ENCODE data around the gene ZNF423. TPM values are rescaled to one million over a fixed set of nuclear protein-coding genes. Genes with fewer than 3 reads are reported as not detected.

Gene ZNF423
- total and polyA plus RNA-seq, 4 donors, result 1.1 to 14.8 (median 3.3) TPM

- TF ChIP-seq CTCF (IDR thresholded peaks at IDR 0.05; ENCODE audit: control extremely low read depth, extremely low read depth), result no peak
- H3K27me3 ChIP-seq (ENCODE audit: control insufficient read depth in 3 of 3, insufficient read depth in 3 of 3, low read length in 2 of 3), result no peaks in the 10 kb centered on the region
- no peaks in the 10 kb centered on the region for H3K9me3 ChIP-seq (ENCODE audit: control insufficient read depth in 4 of 4, insufficient read depth in 3 of 4, low read length in 3 of 4)
- DNase-seq (peak; percentile 47 to 74 (median 63)), ATAC-seq (ENCODE audit: insufficient read depth, low FRiP score) (no peak)
- H3K9ac ChIP-seq (ENCODE audit: insufficient read depth in 1 of 2, low read length in 2 of 2), result no peak overlapping the region
- 89 to 93% methylated on average over 13 of the region's 13 CpGs for WGBS, 2 donors
- H3K27ac ChIP-seq (ENCODE audit: low read depth in 1 of 2, low read length in 1 of 2), result no peak overlapping the region
- H3K4me1 ChIP-seq (ENCODE audit: control insufficient read depth in 5 of 5, insufficient read depth in 5 of 5, low read length in 5 of 5), result peaks cover 5 to 35% (median 14%) of the 10 kb centered on the region in 5 donors
- peaks cover 0 to 6% (median 3%) of the 10 kb centered on the region in 4 donors for H3K36me3 ChIP-seq (ENCODE audit: control insufficient read depth in 4 of 4, insufficient read depth in 4 of 4, low read length in 4 of 4)
- no peak overlapping the region for H3K4me3 ChIP-seq
Measured at GRCh38 chr16:49621241-49622083, 234.4 kb downstream of the ZNF423 start.

- peak in 1 of 3 donors; percentile 30 for DNase-seq
- no peaks in the 10 kb centered on the region for H3K27me3 ChIP-seq (ENCODE audit: control insufficient read depth in 3 of 3, insufficient read depth in 3 of 3, low read length in 2 of 3)
- no peak for TF ChIP-seq CTCF (IDR thresholded peaks at IDR 0.05; ENCODE audit: control extremely low read depth, extremely low read depth)
- no peak overlapping the region for H3K4me3 ChIP-seq
- H3K36me3 ChIP-seq (ENCODE audit: control insufficient read depth in 4 of 4, insufficient read depth in 4 of 4, low read length in 4 of 4), result peaks cover 0 to 6% (median 3%) of the 10 kb centered on the region in 4 donors
- 43 to 71% methylated on average over 6 of the region's 6 CpGs for WGBS, 2 donors
- peak overlapping the region; percentile 3 to 49 for H3K9ac ChIP-seq (ENCODE audit: insufficient read depth in 1 of 2, low read length in 2 of 2)
- H3K9me3 ChIP-seq (ENCODE audit: control insufficient read depth in 4 of 4, insufficient read depth in 3 of 4, low read length in 3 of 4), result no peaks in the 10 kb centered on the region
- H3K4me1 ChIP-seq (ENCODE audit: control insufficient read depth in 5 of 5, insufficient read depth in 5 of 5, low read length in 5 of 5), result peaks cover 5 to 32% (median 14%) of the 10 kb centered on the region in 5 donors
- ATAC-seq (ENCODE audit: insufficient read depth, low FRiP score), result no peak
- peak overlapping the region in 1 of 2 donors; percentile 12 for H3K27ac ChIP-seq (ENCODE audit: low read depth in 1 of 2, low read length in 1 of 2)
Measured at GRCh38 chr16:49620869-49621240, 235.1 kb downstream of the ZNF423 start.

GRCh38 chr16:49620158-49620868, 235.6 kb downstream of the ZNF423 start:
- H3K4me1 ChIP-seq (ENCODE audit: control insufficient read depth in 5 of 5, insufficient read depth in 5 of 5, low read length in 5 of 5), result peaks cover 5 to 32% (median 14%) of the 10 kb centered on the region in 5 donors
- WGBS, 2 donors, result 41 to 73% methylated on average over 11 of the region's 11 CpGs
- H3K9ac ChIP-seq (ENCODE audit: insufficient read depth in 1 of 2, low read length in 2 of 2), result peak overlapping the region; percentile 3 to 71
- ATAC-seq (ENCODE audit: insufficient read depth, low FRiP score), result no peak
- no peaks in the 10 kb centered on the region for H3K27me3 ChIP-seq (ENCODE audit: control insufficient read depth in 3 of 3, insufficient read depth in 3 of 3, low read length in 2 of 3)
- H3K9me3 ChIP-seq (ENCODE audit: control insufficient read depth in 4 of 4, insufficient read depth in 3 of 4, low read length in 3 of 4), result no peaks in the 10 kb centered on the region
- peak; percentile 64 to 73 (median 70) for DNase-seq
- no peak for TF ChIP-seq CTCF (IDR thresholded peaks at IDR 0.05; ENCODE audit: control extremely low read depth, extremely low read depth)
- H3K27ac ChIP-seq (ENCODE audit: low read depth in 1 of 2, low read length in 1 of 2), result peak overlapping the region; percentile 12 to 66
- no peak overlapping the region for H3K4me3 ChIP-seq
- H3K36me3 ChIP-seq (ENCODE audit: control insufficient read depth in 4 of 4, insufficient read depth in 4 of 4, low read length in 4 of 4), result peaks cover 0 to 6% (median 2%) of the 10 kb centered on the region in 4 donors

All from lung (tissue), 12 donors.